Activated naive CD8-positive, alpha-beta T cell treated with anti-CD3 and anti-CD28 coated beads, Interleukin-2, amount 10 ng/mL, durations not matched to agents 7 days and 5 days (primary cell): Measurements from ENCODE around the gene MRPS22. TPM values are rescaled to one million over a fixed set of nuclear protein-coding genes. Genes with fewer than 3 reads are reported as not detected.

Experiments used
- ATAC-seq: fragments of 150-1000 bp; cut with Tn5 transposase; one replicate; pipeline ENCODE4 v1.10.0; 2021; ENCODE audit warnings: low read depth, moderate library complexity
- POLR2A ChIA-PET: fragments of 350-600 bp; sonication (Branson Sonifier 250); formaldehyde crosslinking; loops from one replicate; lab custom pipeline; 2021; ENCODE audit warnings: antibody characterized with exemption; lab: Charles Lee
- DNase-seq: peaks from one replicate; pipeline ENCODE4 v3.0.0; 2021
- H3K27ac Mint-ChIP-seq: one replicate; pipeline ENCODE4 v1.8.0; 2022; ENCODE audit warnings: mild to moderate bottlenecking, mixed read lengths
- H3K27me3 Mint-ChIP-seq: one replicate; pipeline ENCODE4 v1.8.0; 2022; ENCODE audit warnings: mild to moderate bottlenecking, moderate library complexity, mixed read lengths
- H3K36me3 Mint-ChIP-seq: one replicate; pipeline ENCODE4 v1.8.0; 2021; ENCODE audit warnings: mild to moderate bottlenecking, mixed read lengths
- H3K4me1 Mint-ChIP-seq: one replicate; pipeline ENCODE4 v1.8.0; 2021; ENCODE audit warnings: mixed read lengths
- H3K4me3 Mint-ChIP-seq: one replicate; pipeline ENCODE4 v1.8.0; 2022; ENCODE audit warnings: mild to moderate bottlenecking, moderate library complexity, mixed read lengths
- H3K9me3 Mint-ChIP-seq: one replicate; pipeline ENCODE4 v1.8.0; 2021; ENCODE audit warnings: mixed read lengths
- total RNA-seq, 2 experiments: library from RNA; stranded (reverse); gene quantifications; one replicate each; pipeline ENCODE4 v1.2.3, GENCODE V29; 2021

MRPS22 gene
- total RNA-seq, 2 experiments from 2014 or later, result 38.2 to 39.3 TPM

- no peak for DNase-seq
Measured at GRCh38 chr3:139306078-139306477, 37.7 kb upstream of the MRPS22 start.

GRCh38 chr3:139307072-139307491 is 36.7 kb upstream of the MRPS22 start:
- no peak overlapping the region for H3K27ac Mint-ChIP-seq
- no peak for ATAC-seq
- peaks cover 9% of the 10 kb centered on the region for H3K4me1 Mint-ChIP-seq
- POLR2A ChIA-PET, result no interaction called here
- H3K4me3 Mint-ChIP-seq, result no peak overlapping the region
- no peak for DNase-seq
- no peaks in the 10 kb centered on the region for H3K9me3 Mint-ChIP-seq
- no peaks in the 10 kb centered on the region for H3K36me3 Mint-ChIP-seq
- peaks cover 4% of the 10 kb centered on the region for H3K27me3 Mint-ChIP-seq

More at GRCh38 chr3:139306078-139306477, 37.7 kb upstream of the MRPS22 start:
- Mint-ChIP-seq H3K27ac (no peak overlapping the region), H3K4me3 (no peak overlapping the region), H3K27me3 (peaks cover 4% of the 10 kb centered on the region), H3K36me3 (no peaks in the 10 kb centered on the region), H3K4me1 (peaks cover 9% of the 10 kb centered on the region), H3K9me3 (no peaks in the 10 kb centered on the region)
- POLR2A ChIA-PET, result no interaction called here
- ATAC-seq, result no peak

- H3K9me3 Mint-ChIP-seq, result no peaks in the 10 kb centered on the region
- no peaks in the 10 kb centered on the region for H3K36me3 Mint-ChIP-seq
- POLR2A ChIA-PET, result no interaction called here
- DNase-seq (no peak), ATAC-seq (no peak)
- H3K4me1 Mint-ChIP-seq, result peaks cover under 1% of the 10 kb centered on the region
- H3K27me3 Mint-ChIP-seq, result peaks cover 4% of the 10 kb centered on the region
- no peak overlapping the region for H3K27ac Mint-ChIP-seq
- no peak overlapping the region for H3K4me3 Mint-ChIP-seq
Measured at GRCh38 chr3:139307601-139308555, 35.9 kb upstream of the MRPS22 start.

GRCh38 chr3:139308560-139308959 is 35.3 kb upstream of the MRPS22 start:
- H3K27ac Mint-ChIP-seq, result no peak overlapping the region
- DNase-seq (no peak), ATAC-seq (no peak)

GRCh38 chr3:139309061-139309591 is 34.7 kb upstream of the MRPS22 start:
- no peaks in the 10 kb centered on the region for H3K36me3 Mint-ChIP-seq
- no peak overlapping the region for H3K27ac Mint-ChIP-seq
- POLR2A ChIA-PET, result no interaction called here
- ATAC-seq, result no peak
- no peak overlapping the region for H3K4me3 Mint-ChIP-seq
- H3K4me1 Mint-ChIP-seq, result no peaks in the 10 kb centered on the region
- DNase-seq, result no peak
- H3K9me3 Mint-ChIP-seq, result no peaks in the 10 kb centered on the region
- H3K27me3 Mint-ChIP-seq, result peaks cover 3% of the 10 kb centered on the region

More at GRCh38 chr3:139308560-139308959, 35.3 kb upstream of the MRPS22 start:
- Mint-ChIP-seq H3K27me3 (peaks cover 5% of the 10 kb centered on the region), H3K4me1 (no peaks in the 10 kb centered on the region), H3K36me3 (no peaks in the 10 kb centered on the region), H3K9me3 (no peaks in the 10 kb centered on the region), H3K4me3 (no peak overlapping the region)
- POLR2A ChIA-PET, result no interaction called here

- no peaks in the 10 kb centered on the region for H3K9me3 Mint-ChIP-seq
- ATAC-seq (no peak), DNase-seq (no peak)
- H3K27me3 Mint-ChIP-seq, result peaks cover 8% of the 10 kb centered on the region
- H3K36me3 Mint-ChIP-seq, result no peaks in the 10 kb centered on the region
- no peaks in the 10 kb centered on the region for H3K4me1 Mint-ChIP-seq
- H3K27ac Mint-ChIP-seq, result no peak overlapping the region
- POLR2A ChIA-PET, result no interaction called here
- no peak overlapping the region for H3K4me3 Mint-ChIP-seq
Measured at GRCh38 chr3:139309880-139310279, 33.9 kb upstream of the MRPS22 start.

GRCh38 chr3:139310474-139310933 is 33.3 kb upstream of the MRPS22 start:
- Mint-ChIP-seq H3K36me3 (no peaks in the 10 kb centered on the region), H3K27me3 (peaks cover 8% of the 10 kb centered on the region), H3K4me1 (no peaks in the 10 kb centered on the region), H3K27ac (no peak overlapping the region), H3K4me3 (no peak overlapping the region), H3K9me3 (no peaks in the 10 kb centered on the region)
- no peak for DNase-seq
- POLR2A ChIA-PET, result no interaction called here
- ATAC-seq, result no peak

- H3K9me3 Mint-ChIP-seq, result no peaks in the 10 kb centered on the region
- POLR2A ChIA-PET, result no interaction called here
- no peak overlapping the region for H3K4me3 Mint-ChIP-seq
- ATAC-seq (no peak), DNase-seq (no peak)
- H3K27ac Mint-ChIP-seq, result no peak overlapping the region
- peaks cover 12% of the 10 kb centered on the region for H3K27me3 Mint-ChIP-seq
- no peaks in the 10 kb centered on the region for H3K36me3 Mint-ChIP-seq
- H3K4me1 Mint-ChIP-seq, result no peaks in the 10 kb centered on the region
Measured at GRCh38 chr3:139311557-139311956, 32.3 kb upstream of the MRPS22 start.

- POLR2A ChIA-PET, result no interaction called here
- no peaks in the 10 kb centered on the region for H3K36me3 Mint-ChIP-seq
- no peak for DNase-seq
Measured at GRCh38 chr3:139312416-139312815, 31.4 kb upstream of the MRPS22 start.

GRCh38 chr3:139312959-139313358 is 30.9 kb upstream of the MRPS22 start:
- H3K4me1 Mint-ChIP-seq, result no peaks in the 10 kb centered on the region
- DNase-seq, result no peak
- no peak overlapping the region for H3K4me3 Mint-ChIP-seq
- no peak overlapping the region for H3K27ac Mint-ChIP-seq
- no peak for ATAC-seq
- H3K36me3 Mint-ChIP-seq, result no peaks in the 10 kb centered on the region
- H3K27me3 Mint-ChIP-seq, result peaks cover 13% of the 10 kb centered on the region
- POLR2A ChIA-PET, result no interaction called here
- no peaks in the 10 kb centered on the region for H3K9me3 Mint-ChIP-seq

More at GRCh38 chr3:139312416-139312815, 31.4 kb upstream of the MRPS22 start:
- ATAC-seq, result no peak
- Mint-ChIP-seq H3K27ac (no peak overlapping the region), H3K4me1 (no peaks in the 10 kb centered on the region), H3K4me3 (no peak overlapping the region), H3K27me3 (peaks cover 13% of the 10 kb centered on the region), H3K9me3 (no peaks in the 10 kb centered on the region)

GRCh38 chr3:139313921-139314320 is 29.9 kb upstream of the MRPS22 start:
- H3K4me1 Mint-ChIP-seq, result no peaks in the 10 kb centered on the region
- H3K27ac Mint-ChIP-seq, result no peak overlapping the region
- H3K4me3 Mint-ChIP-seq, result no peak overlapping the region
- H3K27me3 Mint-ChIP-seq, result peaks cover 13% of the 10 kb centered on the region
- no peaks in the 10 kb centered on the region for H3K9me3 Mint-ChIP-seq
- no peaks in the 10 kb centered on the region for H3K36me3 Mint-ChIP-seq
- POLR2A ChIA-PET, result no interaction called here
- ATAC-seq (no peak), DNase-seq (no peak)

GRCh38 chr3:139317215-139317614 is 26.6 kb upstream of the MRPS22 start:
- no peak overlapping the region for H3K4me3 Mint-ChIP-seq
- POLR2A ChIA-PET, result no interaction called here
- H3K36me3 Mint-ChIP-seq, result no peaks in the 10 kb centered on the region
- no peaks in the 10 kb centered on the region for H3K9me3 Mint-ChIP-seq
- H3K27ac Mint-ChIP-seq, result no peak overlapping the region
- DNase-seq, result no peak
- no peak for ATAC-seq
- H3K4me1 Mint-ChIP-seq, result peaks cover under 1% of the 10 kb centered on the region
- H3K27me3 Mint-ChIP-seq, result peaks cover 13% of the 10 kb centered on the region

GRCh38 chr3:139317660-139318430 is 26.0 kb upstream of the MRPS22 start:
- Mint-ChIP-seq H3K27me3 (peaks cover 16% of the 10 kb centered on the region), H3K4me1 (peaks cover 2% of the 10 kb centered on the region), H3K36me3 (no peaks in the 10 kb centered on the region), H3K4me3 (no peak overlapping the region), H3K27ac (no peak overlapping the region), H3K9me3 (no peaks in the 10 kb centered on the region)
- no peak for ATAC-seq
- POLR2A ChIA-PET, result no interaction called here
- no peak for DNase-seq
